Heart right ventricle (tissue), 16 donors: ENCODE data around the gene MIX23. TPM values are rescaled to one million over a fixed set of nuclear protein-coding genes. Genes with fewer than 3 reads are reported as not detected.

Source experiments
- ATAC-seq, 8 donors: fragments of 200-7000 bp; cut with Tn5 transposase; one replicate each; pipeline ENCODE4 v1.9.1; 2020; ENCODE audit warnings: mild to moderate bottlenecking in 8 of 8, moderate library complexity in 8 of 8, moderate number of reproducible peaks in 1 of 8
- DNase-seq, 2 donors: peaks; one replicate each; pipeline ENCODE4 v3.0.0-alpha.2; 2020
- H3K27ac ChIP-seq, 10 donors: fragments of 200-600 bp; sonication (generic) in 2 of 10; one replicate each; pipeline versions ENCODE4 v1.5.0 to v1.8.0; 2020 to 2022; ENCODE audit warnings: mild to moderate bottlenecking in 3 of 10
- H3K27me3 ChIP-seq, 7 donors: fragments of 200-600 bp; one replicate each; pipeline ENCODE4 v1.8.0; 2021 to 2022; ENCODE audit warnings: mild to moderate bottlenecking in 2 of 7
- H3K36me3 ChIP-seq, 9 donors: fragments of 200-600 bp; sonication (generic) in 1 of 9; one replicate each; pipeline versions ENCODE4 v1.5.0 to v1.8.0; 2020 to 2022; ENCODE audit warnings: mild to moderate bottlenecking in 2 of 9
- H3K4me1 ChIP-seq, 9 donors: fragments of 200-600 bp; sonication (generic) in 1 of 9; one replicate each; pipeline versions ENCODE4 v1.5.0 to v1.8.0; 2020 to 2022; ENCODE audit warnings: mild to moderate bottlenecking in 4 of 9
- H3K4me3 ChIP-seq, 10 donors: fragments of 200-600 bp; sonication (generic) in 2 of 10; one replicate each; pipeline versions ENCODE4 v1.5.0 to v1.8.0; 2020 to 2022; ENCODE audit warnings: mild to moderate bottlenecking in 7 of 10, moderate library complexity in 2 of 10
- H3K9me3 ChIP-seq, 11 donors: fragments of 200-600 bp in 10 of 11; sonication (generic) in 2 of 11; one replicate each; pipeline versions ENCODE4 v1.5.0 to v1.8.0; 2013 to 2022; ENCODE audit warnings: mild to moderate bottlenecking in 2 of 11, control low read depth in 1 of 11, moderate library complexity in 1 of 11
- WGBS, 2 donors: extraction: QIAGEN DNeasy Blood & Tissue Kit; methylation state at CpG; one replicate each; pipeline ENCODE4 v1.1.7; 2013; ENCODE audit warnings: inconsistent platforms in 1 of 2; 5-methylcytosine and 5-hydroxymethylcytosine counted together
- intact Hi-C, 10 donors: fragments of 100-400 bp; cut with DNase I; formaldehyde crosslinking; loops; one replicate each; pipeline versions ENCODE4 v1.11.1 to v1.14.2; 2022
- polyA plus RNA-seq, 2 donors: library from polyadenylated mRNA; stranded (reverse); fragments of 200-250 nt; gene quantifications; one replicate each; pipeline ENCODE4 v1.2.3, GENCODE V29; 2013
- total RNA-seq, 10 donors: library from RNA; stranded (reverse); fragmentation: NEBNext Ultra II Directional in 3 of 10; extraction: Animal tissue kit (Norgen Biotek cat#: 25700) in 3 of 10; gene quantifications; one replicate each; pipeline versions ENCODE4 v1.2.1 to v1.2.4, GENCODE V29; 2021 to 2023
- TF ChIP-seq, protein P1 (sequence below), 9 donors: fragments of 200-600 bp; sonication (generic) in 2 of 9; IDR thresholded peaks; one replicate each; pipeline versions ENCODE4 v1.5.0 to v1.8.0; 2021 to 2022; ENCODE audit warnings: antibody characterized with exemption in 9 of 9, mild to moderate bottlenecking in 5 of 9, moderate library complexity in 1 of 9
- donor health status: Arrhythmogenic right ventricular cardiomyopathy.
- donor health status: ischemic (EF 13 %, LVEDD 7.1; RV severe dilation, severe dysfunction).
- donor health status: healthy with polysubstance abuse.
- donor health status: DM: no; HTN: yes; CAD: no.
- donor health status: DM: no; HTN: no; CAD: no.
- donor health status: ischemic (EF 25% LVEDD 6.9; RV normal size, moderate dysfunction).
- donor health status: ischemic (EF 25% LVEDD 5.7; RV mildly dilated, moderate dysfunction).
- donor health status: healthy.
- donor health status: DM: yes; HTN: yes; CAD: no.
- donor health status: Ischemic cardiomyopathy.
- donor health status: ischemic (EF 35%, LVEDD 5.7; RV mildly dilated, moderate dysfunction).
- donor health status: nonischemic (EF 11% LVEDD 7.7; RV severe dilation, severe dysfunction).
- donor health status: DM: yes; HTN: yes; CAD: no.
- donor health status: PGD.
- donor health status: ischemic (EF 29% LVEDD 5.4; RV normal size, mild dysfunction).
- donor health status: nonischemic (EF 23%, LVEDD 6.1; RV moderate dilation, normal function).

MIX23 gene
- total and polyA plus RNA-seq, 12 donors = 23.8 to 58.4 (median 30.1) TPM

DNA sequence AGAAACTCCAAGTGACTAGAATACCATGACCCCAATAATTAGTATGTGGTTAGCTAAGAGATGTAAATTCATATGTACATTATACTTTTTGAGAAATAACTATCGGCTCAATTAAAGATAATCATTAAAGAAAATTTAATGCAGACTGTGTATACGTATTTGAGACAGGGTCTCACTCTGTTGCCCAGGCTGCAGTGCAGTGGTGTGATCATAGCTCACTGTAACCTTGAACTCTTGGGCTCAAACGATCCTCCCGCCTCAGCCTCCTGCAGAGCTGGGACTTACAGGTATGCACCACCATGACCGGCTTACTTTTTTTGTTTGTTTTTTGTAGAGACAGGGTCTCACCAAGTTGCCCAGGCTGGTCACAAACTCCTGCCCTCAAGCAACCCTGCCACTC is 66.7 kb downstream of the MIX23 start:
- WGBS, 2 donors = 70 to 78% methylated on average over 5 of the region's 5 CpGs
- DNase-seq (no peak), ATAC-seq (no peak)
- Histone ChIP-seq H3K27me3 (peaks cover 0 to 19% (median 11%) of the 10 kb centered on the region in 7 donors), H3K9me3 (peaks cover 0 to 21% (median 6%) of the 10 kb centered on the region in 11 donors), H3K36me3 (no peaks in the 10 kb centered on the region), H3K4me3 (no peak overlapping the region), H3K4me1 (peaks cover 0 to 8% (median 0%) of the 10 kb centered on the region in 9 donors), H3K27ac (no peak overlapping the region)
- TF ChIP-seq, protein P1, sequence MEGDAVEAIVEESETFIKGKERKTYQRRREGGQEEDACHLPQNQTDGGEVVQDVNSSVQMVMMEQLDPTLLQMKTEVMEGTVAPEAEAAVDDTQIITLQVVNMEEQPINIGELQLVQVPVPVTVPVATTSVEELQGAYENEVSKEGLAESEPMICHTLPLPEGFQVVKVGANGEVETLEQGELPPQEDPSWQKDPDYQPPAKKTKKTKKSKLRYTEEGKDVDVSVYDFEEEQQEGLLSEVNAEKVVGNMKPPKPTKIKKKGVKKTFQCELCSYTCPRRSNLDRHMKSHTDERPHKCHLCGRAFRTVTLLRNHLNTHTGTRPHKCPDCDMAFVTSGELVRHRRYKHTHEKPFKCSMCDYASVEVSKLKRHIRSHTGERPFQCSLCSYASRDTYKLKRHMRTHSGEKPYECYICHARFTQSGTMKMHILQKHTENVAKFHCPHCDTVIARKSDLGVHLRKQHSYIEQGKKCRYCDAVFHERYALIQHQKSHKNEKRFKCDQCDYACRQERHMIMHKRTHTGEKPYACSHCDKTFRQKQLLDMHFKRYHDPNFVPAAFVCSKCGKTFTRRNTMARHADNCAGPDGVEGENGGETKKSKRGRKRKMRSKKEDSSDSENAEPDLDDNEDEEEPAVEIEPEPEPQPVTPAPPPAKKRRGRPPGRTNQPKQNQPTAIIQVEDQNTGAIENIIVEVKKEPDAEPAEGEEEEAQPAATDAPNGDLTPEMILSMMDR (IDR thresholded peaks at IDR 0.05) = no peak
- intact Hi-C loops = no loop called here

GRCh38 chr3:122315619-122316018 is 67.4 kb downstream of the MIX23 start:
- intact Hi-C loops = no loop called here
- ATAC-seq = no peak
- H3K9me3 ChIP-seq = peaks cover 0 to 19% (median 5%) of the 10 kb centered on the region in 11 donors
- H3K27me3 ChIP-seq = peaks cover 0 to 19% (median 11%) of the 10 kb centered on the region in 7 donors
- DNase-seq = no peak
- peaks cover 0 to 8% (median 0%) of the 10 kb centered on the region in 9 donors for H3K4me1 ChIP-seq
- no peak overlapping the region for H3K27ac ChIP-seq
- WGBS, 2 donors = 30 to 31% methylated on average over 4 of the region's 4 CpGs
- no peak overlapping the region for H3K4me3 ChIP-seq
- TF ChIP-seq, protein P1 (IDR thresholded peaks at IDR 0.05) = no peak
- no peaks in the 10 kb centered on the region for H3K36me3 ChIP-seq

DNA sequence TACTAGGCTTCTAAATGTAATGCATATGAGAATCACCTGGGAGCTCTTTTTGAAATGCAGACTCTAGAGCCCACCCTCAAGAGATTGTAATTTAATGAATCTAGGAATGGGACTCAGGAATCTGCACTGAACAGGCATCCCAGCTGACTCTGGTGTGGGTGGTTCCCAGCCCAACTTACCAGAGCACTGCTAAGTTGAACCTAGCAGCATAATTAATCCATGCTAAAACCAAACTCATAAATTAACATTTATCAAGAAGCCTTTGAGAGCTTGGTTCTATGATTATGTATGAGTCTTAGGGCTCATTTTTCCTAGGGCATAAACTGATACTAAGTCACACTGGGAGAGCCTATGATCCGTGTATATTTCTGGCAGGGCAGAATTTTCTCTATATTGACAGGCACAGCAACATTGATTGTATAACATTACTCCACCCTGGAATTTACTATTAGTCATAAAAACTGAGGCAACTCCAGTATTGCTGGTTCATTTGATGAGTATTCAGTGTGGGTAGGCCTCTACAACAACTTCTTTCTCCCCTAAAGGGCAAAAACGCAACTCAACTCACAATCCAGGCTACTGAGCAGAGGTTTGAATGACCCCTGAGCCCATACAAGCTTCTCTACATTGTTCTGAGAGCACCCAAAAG is 68.7 kb downstream of the MIX23 start:
- WGBS, 2 donors = 75 to 89% methylated on average over 2 of the region's 2 CpGs
- ATAC-seq = no peak
- TF ChIP-seq, protein P1 (IDR thresholded peaks at IDR 0.05) = no peak

GRCh38 chr3:122313281-122313680 is 69.8 kb downstream of the MIX23 start:
- no peak overlapping the region for H3K4me3 ChIP-seq
- no peak for ATAC-seq
- TF ChIP-seq, protein P1 (IDR thresholded peaks at IDR 0.05) = no peak
- H3K9me3 ChIP-seq = no peaks in the 10 kb centered on the region
- H3K4me1 ChIP-seq = peaks cover 0 to 8% (median 0%) of the 10 kb centered on the region in 9 donors
- H3K27me3 ChIP-seq = peaks cover 0 to 19% (median 11%) of the 10 kb centered on the region in 7 donors
- no peak overlapping the region for H3K27ac ChIP-seq
- H3K36me3 ChIP-seq = no peaks in the 10 kb centered on the region
- WGBS, 2 donors = 76% methylated on average over 3 of the region's 3 CpGs
- no peak for DNase-seq
- intact Hi-C loops = no loop called here

More for the DNA sequence above, 68.7 kb downstream of the MIX23 start:
- Histone ChIP-seq H3K27me3 (peaks cover 0 to 19% (median 11%) of the 10 kb centered on the region in 7 donors), H3K4me3 (no peak overlapping the region), H3K9me3 (peaks cover 0 to 6% (median 0%) of the 10 kb centered on the region in 11 donors), H3K27ac (no peak overlapping the region), H3K4me1 (peaks cover 0 to 8% (median 0%) of the 10 kb centered on the region in 9 donors), H3K36me3 (no peaks in the 10 kb centered on the region)
- no peak for DNase-seq
- intact Hi-C loops = no loop called here
